Choroid plexus epithelial cell (primary cell): Measurements from ENCODE around the gene CST9L.
A peak's percentile ranks its signal among the peaks of the same experiment; 100 is the strongest.

Source experiments
- DNase-seq: peaks from one replicate; pipeline ENCODE4 v3.0.0-alpha.2; 2010; ENCODE audit warnings: low read depth
- H3K4me3 ChIP-seq: 2 replicates; pipeline ENCODE4 v1.5.1; 2011; ENCODE audit warnings: low read depth, mild to moderate bottlenecking, control low read depth, low read length, moderate library complexity
- CTCF ChIP-seq: conservative IDR thresholded peaks from 2 replicates; pipeline ENCODE4 v1.5.1; 2011; ENCODE audit warnings: low read depth, mild to moderate bottlenecking, control low read depth, inconsistent platforms, low read length, moderate library complexity

Gene CST9L

GRCh38 chr20:23602241-23602640 is 34.0 kb upstream of the CST9L start:
- no peak overlapping the region for H3K4me3 ChIP-seq
- TF ChIP-seq CTCF = no peak
- no peak for DNase-seq

DNA sequence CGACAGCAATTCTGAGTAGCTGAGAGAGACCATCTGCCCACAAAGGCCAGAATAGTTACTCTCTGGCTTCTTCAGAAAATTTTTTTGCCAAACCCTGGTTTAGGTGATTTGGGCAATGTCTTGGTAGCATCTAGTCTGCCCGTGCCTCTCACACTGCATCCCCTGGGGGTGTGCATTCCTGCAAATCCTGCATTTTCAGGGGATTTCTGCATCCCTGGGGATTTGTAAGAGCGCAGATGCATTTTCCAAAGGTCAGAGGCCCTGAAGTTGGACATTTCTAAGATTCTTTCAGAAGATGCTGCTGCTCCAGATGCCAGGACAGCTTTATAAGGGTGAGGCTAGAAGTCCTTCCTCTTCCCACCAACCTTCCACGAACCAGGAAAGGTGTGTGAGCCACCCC is 33.4 kb upstream of the CST9L start:
- DNase-seq = peak; percentile 51
- no peak overlapping the region for H3K4me3 ChIP-seq
- no peak for TF ChIP-seq CTCF

- DNase-seq = no peak
- TF ChIP-seq CTCF = no peak
Observed at GRCh38 chr20:23598481-23598880, 30.2 kb upstream of the CST9L start.

DNA sequence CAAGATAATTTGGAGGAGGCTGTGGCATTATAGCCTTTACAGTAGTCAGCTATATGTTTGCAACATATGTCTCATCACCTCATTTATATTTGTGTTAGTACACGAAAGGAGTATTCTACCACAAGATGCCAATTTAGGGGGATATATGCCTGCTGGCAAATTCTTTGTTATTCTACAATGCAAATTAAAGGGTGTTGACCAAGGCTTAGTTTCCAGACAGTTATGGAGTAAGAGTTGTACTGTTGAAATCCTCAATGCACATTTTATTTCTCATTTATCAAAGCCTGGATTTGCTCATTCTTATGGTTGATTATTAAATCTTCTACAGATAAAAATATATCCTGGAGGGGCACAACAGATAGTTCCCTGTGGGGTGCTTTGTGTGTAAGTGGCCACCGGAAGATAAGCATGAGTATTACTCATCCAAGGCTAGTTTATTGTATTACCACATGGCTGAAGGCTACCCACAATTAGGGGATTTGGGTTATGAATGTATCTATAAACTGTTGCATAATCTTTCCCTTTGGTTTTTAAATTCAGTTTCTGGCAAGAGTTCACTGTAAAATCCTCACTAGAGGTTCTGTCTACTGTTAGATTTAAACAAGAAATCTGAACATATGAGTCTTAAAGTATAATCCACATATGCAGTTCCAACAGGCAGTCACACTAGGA is 28.4 kb upstream of the CST9L start:
- peak; percentile 36 for DNase-seq
- H3K4me3 ChIP-seq = no peak overlapping the region
- no peak for TF ChIP-seq CTCF

More at GRCh38 chr20:23598481-23598880, 30.2 kb upstream of the CST9L start:
- no peak overlapping the region for H3K4me3 ChIP-seq

- no peak overlapping the region for H3K4me3 ChIP-seq
- TF ChIP-seq CTCF = no peak
- DNase-seq = no peak
Observed at GRCh38 chr20:23595941-23596340, 27.7 kb upstream of the CST9L start.

GRCh38 chr20:23588434-23589403 is 20.4 kb upstream of the CST9L start:
- H3K4me3 ChIP-seq = no peak overlapping the region
- no peak for TF ChIP-seq CTCF
- DNase-seq = no peak
